Activated T-helper 17 cell treated with anti-CD3 and anti-CD28 coated beads, Interleukin-2, amount 50 U/mL, for 72 hours (primary cell): ENCODE results near the gene GRIN2B. TPM values are rescaled to one million over a fixed set of nuclear protein-coding genes. Genes with fewer than 3 reads are reported as not detected.

Source experiments
- ATAC-seq: fragments of 150-1000 bp; cut with Tn5 transposase; replicated peaks from 2 replicates; pipeline ENCODE4 v1.10.0; 2021; ENCODE audit warnings: mild to moderate bottlenecking, moderate library complexity
- H3K27ac Mint-ChIP-seq: one replicate; pipeline ENCODE4 v1.8.0; 2022; ENCODE audit warnings: mixed read lengths
- H3K27me3 Mint-ChIP-seq: one replicate; pipeline ENCODE4 v1.8.0; 2022; ENCODE audit warnings: mixed read lengths
- H3K36me3 Mint-ChIP-seq: one replicate; pipeline ENCODE4 v1.8.0; 2022; ENCODE audit warnings: low read depth, mild to moderate bottlenecking, mixed read lengths
- H3K4me1 Mint-ChIP-seq: one replicate; pipeline ENCODE4 v1.8.0; 2022; ENCODE audit warnings: mixed read lengths
- H3K4me3 Mint-ChIP-seq: one replicate; pipeline ENCODE4 v1.8.0; 2022; ENCODE audit warnings: mild to moderate bottlenecking, mixed read lengths
- H3K9me3 Mint-ChIP-seq: one replicate; pipeline ENCODE4 v1.8.0; 2022; ENCODE audit warnings: mixed read lengths
- total RNA-seq, 2 donors: library from RNA; stranded (reverse); gene quantifications; one replicate each; pipeline ENCODE4 v1.2.3, GENCODE V29; 2022

Gene GRIN2B
- total RNA-seq = under 1 TPM in 1 of 2 donors, not detected in 1; 0.26 TPM

DNA sequence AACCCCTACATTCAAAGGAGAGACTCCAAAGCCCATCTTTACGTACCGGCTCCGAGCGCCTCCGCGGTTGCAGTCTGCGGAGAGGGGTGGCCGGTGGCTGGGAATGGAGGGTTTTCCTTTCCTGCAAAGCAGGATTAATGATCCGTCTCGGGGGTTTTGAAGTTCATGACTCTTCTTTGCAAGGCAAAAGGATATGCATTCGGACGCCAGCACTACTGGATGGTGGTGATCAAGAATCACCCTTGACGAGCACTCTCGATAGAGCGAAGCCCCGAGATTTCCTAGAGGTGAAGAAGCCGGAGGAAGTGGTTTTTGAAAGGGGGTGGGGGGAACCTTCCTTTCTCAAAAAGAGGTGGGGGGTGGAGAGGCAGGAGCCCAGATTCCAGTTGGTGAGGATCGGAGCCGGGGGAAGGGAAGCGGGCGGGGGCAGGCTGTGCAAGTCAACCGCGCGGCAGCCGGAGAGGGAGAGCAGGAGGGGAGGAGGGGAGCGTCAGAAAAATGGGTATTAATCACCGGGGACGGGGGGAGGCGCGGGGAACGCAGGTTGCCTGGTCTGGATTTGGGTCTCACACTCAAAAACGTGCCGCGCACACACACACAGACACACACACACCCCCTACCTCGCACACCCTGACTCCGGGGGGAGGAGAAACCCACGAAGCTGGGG, at the start of gene GRIN2B:
Gene GRIN2B, minus strand, starts transcription at position 307 of the 667 bp plus-strand sequence. CDS start 115,394 bp downstream, outside the sequence.
- no peak for ATAC-seq
- Mint-ChIP-seq H3K36me3 (peaks cover 8% of the 10 kb centered on the region), H3K4me3 (peak within 1 kb of the TSS; percentile 27), H3K4me1 (no peaks in the 10 kb centered on the region), H3K27me3 (peaks cover 66% of the 10 kb centered on the region), H3K27ac (no peak within 1 kb of the TSS), H3K9me3 (no peaks in the 10 kb centered on the region)

- H3K27ac Mint-ChIP-seq = no peak overlapping the region
- H3K4me1 Mint-ChIP-seq = no peaks in the 10 kb centered on the region
- H3K27me3 Mint-ChIP-seq = no peaks in the 10 kb centered on the region
- no peak for ATAC-seq
- no peaks in the 10 kb centered on the region for H3K9me3 Mint-ChIP-seq
- H3K36me3 Mint-ChIP-seq = no peaks in the 10 kb centered on the region
- no peak overlapping the region for H3K4me3 Mint-ChIP-seq
Observed at GRCh38 chr12:14026537-14026936, 45.1 kb upstream of the GRIN2B start.

GRCh38 chr12:14024591-14024990, 43.2 kb upstream of the GRIN2B start:
- ATAC-seq = no peak
- Mint-ChIP-seq H3K9me3 (no peaks in the 10 kb centered on the region), H3K27ac (no peak overlapping the region), H3K4me3 (no peak overlapping the region), H3K4me1 (no peaks in the 10 kb centered on the region), H3K27me3 (no peaks in the 10 kb centered on the region), H3K36me3 (no peaks in the 10 kb centered on the region)

GRCh38 chr12:14018080-14018479, 36.7 kb upstream of the GRIN2B start:
- H3K4me3 Mint-ChIP-seq = no peak overlapping the region
- no peak for ATAC-seq
- no peaks in the 10 kb centered on the region for H3K9me3 Mint-ChIP-seq
- no peaks in the 10 kb centered on the region for H3K27me3 Mint-ChIP-seq
- H3K4me1 Mint-ChIP-seq = no peaks in the 10 kb centered on the region
- no peak overlapping the region for H3K27ac Mint-ChIP-seq
- no peaks in the 10 kb centered on the region for H3K36me3 Mint-ChIP-seq

DNA sequence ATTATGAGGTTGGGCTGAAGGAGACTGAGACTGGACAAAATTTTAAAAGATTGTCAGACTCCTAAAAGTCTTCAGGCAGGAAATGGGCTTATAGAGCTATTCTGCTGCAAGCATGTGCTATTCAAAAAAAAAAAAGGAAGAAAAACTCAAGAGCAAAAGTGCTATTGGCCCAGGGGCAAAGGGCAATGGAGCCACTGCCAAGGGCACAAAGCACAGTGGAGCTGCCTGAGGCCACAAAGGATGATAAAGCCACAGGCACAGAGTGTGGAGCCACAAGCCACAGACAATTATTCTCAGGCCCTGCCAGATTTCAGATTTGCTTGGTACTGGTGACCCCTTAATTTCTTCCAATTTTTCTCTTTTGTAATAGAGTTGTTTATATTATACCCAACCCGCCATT, 29.6 kb upstream of the GRIN2B start:
- no peak overlapping the region for H3K4me3 Mint-ChIP-seq
- no peaks in the 10 kb centered on the region for H3K9me3 Mint-ChIP-seq
- ATAC-seq = no peak
- H3K27me3 Mint-ChIP-seq = peaks cover 3% of the 10 kb centered on the region
- H3K4me1 Mint-ChIP-seq = no peaks in the 10 kb centered on the region
- H3K27ac Mint-ChIP-seq = no peak overlapping the region
- no peaks in the 10 kb centered on the region for H3K36me3 Mint-ChIP-seq

DNA sequence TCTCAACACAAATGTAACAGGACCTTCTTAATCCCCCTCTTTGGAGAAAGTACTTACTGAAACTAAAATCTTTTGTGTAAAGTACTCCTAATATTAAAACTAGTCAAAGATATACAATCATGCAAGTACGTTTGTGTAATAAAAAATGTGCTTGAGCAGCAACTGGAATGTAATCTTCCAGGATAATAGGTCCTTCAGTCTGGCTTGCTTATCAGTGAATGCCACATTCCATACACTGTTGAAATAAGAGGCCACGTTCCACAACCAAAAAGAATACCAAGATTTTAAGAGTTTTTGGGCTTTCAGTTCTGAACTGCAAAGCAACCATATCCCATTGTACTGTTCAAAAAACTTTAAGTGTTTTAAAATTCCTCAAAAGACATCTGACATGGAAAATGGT, 26.2 kb upstream of the GRIN2B start:
- no peak overlapping the region for H3K4me3 Mint-ChIP-seq
- peaks cover 3% of the 10 kb centered on the region for H3K27me3 Mint-ChIP-seq
- no peak overlapping the region for H3K27ac Mint-ChIP-seq
- H3K4me1 Mint-ChIP-seq = no peaks in the 10 kb centered on the region
- ATAC-seq = no peak
- H3K36me3 Mint-ChIP-seq = no peaks in the 10 kb centered on the region
- H3K9me3 Mint-ChIP-seq = peaks cover 15% of the 10 kb centered on the region

- no peak for ATAC-seq
- no peaks in the 10 kb centered on the region for H3K9me3 Mint-ChIP-seq
Observed at GRCh38 chr12:13992585-13992984, 11.2 kb upstream of the GRIN2B start.

DNA sequence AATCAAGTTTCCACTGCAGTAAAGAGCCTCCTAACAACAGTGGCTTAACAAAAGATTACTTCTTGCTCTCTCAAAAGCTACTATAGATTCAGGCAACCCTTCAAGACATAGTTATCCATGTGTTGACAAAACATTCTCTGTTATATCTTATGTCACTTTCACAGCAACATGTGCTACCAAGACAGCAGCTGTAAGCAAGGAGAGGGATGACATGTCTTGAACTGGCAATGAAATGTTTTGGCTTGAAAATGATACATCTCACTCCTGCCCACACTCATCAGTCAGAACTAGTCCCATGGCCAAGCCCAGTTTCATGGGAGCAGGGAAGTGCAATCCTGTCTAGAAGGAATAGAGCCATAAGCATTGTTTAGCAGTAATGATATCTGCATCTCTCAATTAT, 10.7 kb upstream of the GRIN2B start:
- ATAC-seq = no peak
- Mint-ChIP-seq H3K9me3 (no peaks in the 10 kb centered on the region), H3K4me3 (no peak overlapping the region)

More at GRCh38 chr12:13992585-13992984, 11.2 kb upstream of the GRIN2B start:
- Mint-ChIP-seq H3K4me1 (no peaks in the 10 kb centered on the region), H3K27me3 (peaks cover 6% of the 10 kb centered on the region), H3K4me3 (no peak overlapping the region), H3K36me3 (no peaks in the 10 kb centered on the region), H3K27ac (no peak overlapping the region)

DNA sequence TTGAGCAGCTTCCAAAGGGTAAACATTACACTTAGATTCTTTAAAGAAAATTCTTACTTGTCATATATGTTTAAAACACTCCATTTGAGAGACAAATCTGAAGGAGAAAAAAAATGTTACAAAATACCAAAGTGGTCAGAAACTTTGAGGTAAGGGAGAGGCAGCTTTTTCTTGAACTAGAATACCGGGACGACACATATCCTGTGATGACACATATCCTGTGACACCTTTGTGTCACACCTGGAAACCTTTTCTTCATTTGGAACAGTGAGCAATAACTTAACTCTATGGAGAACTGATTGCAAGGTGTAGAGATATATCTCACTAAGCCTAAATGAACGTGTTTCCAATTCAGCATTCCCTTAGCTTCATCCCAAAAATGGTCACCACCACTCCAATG, 4.6 kb upstream of the GRIN2B start:
- Mint-ChIP-seq H3K4me1 (no peaks in the 10 kb centered on the region), H3K27me3 (peaks cover 38% of the 10 kb centered on the region), H3K27ac (no peak overlapping the region), H3K9me3 (no peaks in the 10 kb centered on the region), H3K36me3 (no peaks in the 10 kb centered on the region), H3K4me3 (no peak overlapping the region)
- ATAC-seq = no peak

More for the DNA sequence above, 10.7 kb upstream of the GRIN2B start:
- peaks cover 6% of the 10 kb centered on the region for H3K27me3 Mint-ChIP-seq
- H3K36me3 Mint-ChIP-seq = no peaks in the 10 kb centered on the region
- H3K27ac Mint-ChIP-seq = no peak overlapping the region
- no peaks in the 10 kb centered on the region for H3K4me1 Mint-ChIP-seq

- no peak for ATAC-seq
- Mint-ChIP-seq H3K4me1 (no peaks in the 10 kb centered on the region), H3K9me3 (no peaks in the 10 kb centered on the region), H3K27ac (no peak overlapping the region), H3K36me3 (peaks cover 8% of the 10 kb centered on the region), H3K4me3 (no peak overlapping the region), H3K27me3 (peaks cover 63% of the 10 kb centered on the region)
Observed at GRCh38 chr12:13981990-13982389, 588 bp upstream of the GRIN2B start.

DNA sequence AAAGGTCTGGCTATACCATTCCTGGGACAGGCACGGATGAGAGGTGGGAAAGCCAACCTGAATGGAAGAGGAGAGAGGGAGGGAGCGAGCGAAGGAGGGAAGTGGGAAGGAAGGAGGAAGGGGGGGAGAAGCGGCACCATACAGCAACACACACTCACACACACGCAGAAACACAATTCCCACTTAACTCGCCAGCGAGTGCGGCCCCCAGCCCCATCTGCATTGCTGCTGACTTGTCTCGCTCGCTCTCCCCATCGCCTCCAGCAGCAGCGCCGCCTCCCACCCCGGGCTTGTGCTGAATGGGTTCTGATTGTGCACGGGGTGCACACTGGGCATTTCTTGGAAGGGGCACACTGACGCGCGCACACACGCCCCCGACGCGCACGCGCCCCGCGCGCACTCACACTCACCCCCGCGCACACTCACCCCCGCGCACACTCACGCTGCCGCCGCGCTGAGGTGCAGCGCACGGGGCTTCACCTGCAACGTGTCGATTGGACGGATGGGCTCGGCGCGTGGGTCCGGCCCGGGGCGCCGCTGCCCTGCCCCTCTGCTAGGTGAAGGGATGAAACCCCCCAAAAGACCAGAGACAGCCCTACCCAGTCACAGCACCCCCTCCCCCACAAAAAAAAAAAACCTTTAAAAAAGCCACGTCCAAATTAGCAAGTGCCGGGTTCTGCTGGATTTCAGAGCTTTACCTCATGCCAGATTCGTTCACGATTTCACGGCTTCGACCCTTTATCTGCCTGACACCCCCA, 685 bp downstream of the GRIN2B start:
- Mint-ChIP-seq H3K4me3 (peak overlapping the region; percentile 27), H3K27ac (no peak overlapping the region), H3K9me3 (no peaks in the 10 kb centered on the region), H3K4me1 (no peaks in the 10 kb centered on the region), H3K27me3 (peaks cover 62% of the 10 kb centered on the region), H3K36me3 (peaks cover 8% of the 10 kb centered on the region)
- ATAC-seq = no peak

- peak overlapping the region; percentile 27 for H3K4me3 Mint-ChIP-seq
- peaks cover 66% of the 10 kb centered on the region for H3K27me3 Mint-ChIP-seq
- no peaks in the 10 kb centered on the region for H3K4me1 Mint-ChIP-seq
- no peak for ATAC-seq
- no peaks in the 10 kb centered on the region for H3K9me3 Mint-ChIP-seq
- peaks cover 8% of the 10 kb centered on the region for H3K36me3 Mint-ChIP-seq
- H3K27ac Mint-ChIP-seq = no peak overlapping the region
Observed at GRCh38 chr12:13979772-13980378, 1.5 kb downstream of the GRIN2B start.

GRCh38 chr12:13978876-13979275, 2.5 kb downstream of the GRIN2B start:
- H3K27me3 Mint-ChIP-seq = peaks cover 64% of the 10 kb centered on the region
- H3K36me3 Mint-ChIP-seq = peaks cover 8% of the 10 kb centered on the region
- no peaks in the 10 kb centered on the region for H3K4me1 Mint-ChIP-seq
- no peak overlapping the region for H3K27ac Mint-ChIP-seq
- no peak overlapping the region for H3K4me3 Mint-ChIP-seq
- no peaks in the 10 kb centered on the region for H3K9me3 Mint-ChIP-seq
- no peak for ATAC-seq

DNA sequence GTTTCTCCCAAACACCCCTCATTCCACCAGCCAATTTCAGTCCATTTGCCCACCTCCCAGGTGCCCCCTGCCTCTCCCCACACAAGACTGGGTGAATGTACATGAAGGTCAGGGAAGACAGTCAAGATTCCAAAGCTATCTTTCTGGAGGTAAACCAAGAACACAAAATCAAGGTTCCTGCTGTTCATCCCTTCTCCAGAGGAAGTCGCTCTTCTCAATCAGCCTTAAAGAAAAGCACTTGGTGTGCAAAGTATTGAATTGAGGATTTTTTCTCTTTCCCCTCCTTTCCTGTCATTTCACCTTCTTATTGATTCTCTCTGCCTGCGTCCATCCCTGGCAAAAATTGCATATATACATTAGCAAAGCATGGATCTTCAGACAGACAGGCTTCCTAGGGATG, 4.5 kb downstream of the GRIN2B start:
- Mint-ChIP-seq H3K27me3 (peaks cover 51% of the 10 kb centered on the region), H3K9me3 (no peaks in the 10 kb centered on the region), H3K4me1 (no peaks in the 10 kb centered on the region), H3K27ac (no peak overlapping the region), H3K4me3 (no peak overlapping the region), H3K36me3 (peaks cover 8% of the 10 kb centered on the region)
- ATAC-seq = no peak
